GM12878 (cell line): ENCODE results near the gene DAGLA. TPM values are rescaled to one million over a fixed set of nuclear protein-coding genes. Genes with fewer than 3 reads are reported as not detected.

Experiments used
- ATAC-seq: fragments of 200-7000 bp; cut with Tn5 transposase; 3 replicates; pipeline ENCODE4 v1.9.1; 2020; ENCODE audit warnings: mild to moderate bottlenecking, moderate library complexity
- BruUV-seq: library from RNA; stranded (reverse); fragments of 400-500 nt; replicated peaks from 2 replicates; lab custom pipeline; 2021; lab: Mats Ljungman, UMichigan
- CTCF ChIA-PET: fragments of 300-600 bp; sonication (Branson Sonifier 250); formaldehyde crosslinking; extraction: SDS; loops from one replicate; lab custom pipeline; 2021; ENCODE audit warnings: inconsistent platforms; lab: Yijun Ruan, JAX
- POLR2A ChIA-PET: fragments of 350-600 bp; formaldehyde crosslinking; extraction: SDS; loops from one replicate; lab custom pipeline; 2021; ENCODE audit warnings: inconsistent platforms; lab: Charles Lee
- RAD21 ChIA-PET: fragments of 300-600 bp; sonication (Branson Sonifier 250); formaldehyde crosslinking; loops from one replicate; lab custom pipeline; 2023; ENCODE audit warnings: antibody characterized with exemption; ENCODE audit not compliant: unreplicated experiment; lab: Charles Lee
- SMC1A ChIA-PET: fragments of 300-600 bp; sonication (Branson Sonifier 250); formaldehyde crosslinking; loops from one replicate; lab custom pipeline; 2023; ENCODE audit not compliant: unreplicated experiment, uncharacterized antibody; lab: Charles Lee
- DNase-seq: peaks from one replicate; pipeline ENCODE4 v3.0.0-alpha.2; 2011; ENCODE audit warnings: low read depth, low spot score
- FAIRE-seq: peaks from 3 replicates; lab custom pipeline; 2011; peaks lifted over from hg19 to GRCh38; lab: Jason Lieb, UNC
- H2AFZ ChIP-seq: 2 replicates; pipeline ENCODE4 v1.6.0; 2011; ENCODE audit warnings: low read depth, low read length, control low read depth; ENCODE audit not compliant: control insufficient read depth
- H3K27ac ChIP-seq: 2 replicates; pipeline ENCODE4 v1.5.1; 2011; ENCODE audit warnings: control low read depth; ENCODE audit not compliant: control insufficient read depth, insufficient read depth
- H3K27me3 ChIP-seq, 2 experiments: replicated peaks in 1 of 2; 2 replicates each; pipeline versions ENCODE4 v1.6.0 to v1.6.1; 2011; ENCODE audit warnings: low read length in 1 of 2; ENCODE audit not compliant: control insufficient read depth in 2 of 2, insufficient read depth in 2 of 2
- H3K36me3 ChIP-seq, 2 experiments: 2 replicates each; pipeline ENCODE4 v1.5.1; 2011; ENCODE audit warnings: low read length in 1 of 2; ENCODE audit not compliant: control insufficient read depth in 2 of 2, insufficient read depth in 2 of 2
- H3K4me1 ChIP-seq: 2 replicates; pipeline ENCODE4 v1.6.1; 2011; ENCODE audit warnings: mild to moderate bottlenecking, low read length, moderate library complexity, mixed read lengths; ENCODE audit not compliant: control insufficient read depth, insufficient read depth
- H3K4me2 ChIP-seq: 2 replicates; pipeline ENCODE4 v1.6.0; 2011; ENCODE audit warnings: control low read depth; ENCODE audit not compliant: control insufficient read depth, insufficient read depth
- H3K4me3 ChIP-seq: fragments of 200-600 bp; sonication (generic); 2 replicates; pipeline ENCODE4 v1.5.1; 2016
- H3K79me2 ChIP-seq: 2 replicates; pipeline ENCODE4 v1.6.0; 2011; ENCODE audit warnings: low read length; ENCODE audit not compliant: control insufficient read depth, insufficient read depth
- H3K9ac ChIP-seq: 2 replicates; pipeline ENCODE4 v1.8.0; 2011; ENCODE audit warnings: low read length, control low read depth, mixed read lengths; ENCODE audit not compliant: control insufficient read depth, insufficient read depth
- H3K9me3 ChIP-seq: replicated peaks from 3 replicates; pipeline ENCODE4 v1.5.1; 2011; ENCODE audit warnings: mild to moderate bottlenecking, low read length; ENCODE audit not compliant: control insufficient read depth, insufficient read depth
- H4K20me1 ChIP-seq: 2 replicates; pipeline ENCODE4 v1.6.0; 2011; ENCODE audit not compliant: control insufficient read depth, insufficient read depth
- BMI1 ChIP-seq: fragments of 450-650 bp; IDR thresholded peaks from 2 replicates; pipeline ENCODE4 v1.6.1; 2016; ENCODE audit warnings: mild to moderate bottlenecking, moderate library complexity, borderline replicate concordance
- CHD1 ChIP-seq: IDR thresholded peaks from 2 replicates; pipeline ENCODE4 v1.6.1; 2012; ENCODE audit warnings: low read depth, low read length, improper control_type of control experiment
- ESRRA ChIP-seq: IDR thresholded peaks from 2 replicates; pipeline ENCODE4 v1.6.1; 2012; ENCODE audit warnings: mild to moderate bottlenecking, low read length, improper control_type of control experiment
- EZH2 ChIP-seq: IDR thresholded peaks from 2 replicates; pipeline ENCODE4 v1.6.1; 2012; ENCODE audit warnings: low read depth, mild to moderate bottlenecking, control low read depth, inconsistent platforms, low read length, borderline replicate concordance; ENCODE audit not compliant: control insufficient read depth
- FOS ChIP-seq: IDR thresholded peaks from 3 replicates; pipeline ENCODE4 v1.6.1; 2011; ENCODE audit warnings: borderline replicate concordance; ENCODE audit not compliant: insufficient read length; ENCODE audit errors: extremely low read depth
- MTA3 ChIP-seq: IDR thresholded peaks from 2 replicates; pipeline ENCODE4 v1.6.1; 2012; ENCODE audit warnings: low read length, inconsistent platforms, borderline replicate concordance
- MYB ChIP-seq: fragments of 150-350 bp; IDR thresholded peaks from 2 replicates; pipeline ENCODE4 v1.6.1; 2014; ENCODE audit warnings: mild to moderate bottlenecking, low read depth, low read length, borderline replicate concordance
- NFYA ChIP-seq: IDR thresholded peaks from 2 replicates; pipeline ENCODE4 v1.6.1; 2011; ENCODE audit warnings: low read depth, mild to moderate bottlenecking, low read length, improper control_type of control experiment, borderline replicate concordance
- NKRF ChIP-seq: fragments of 450-650 bp; conservative IDR thresholded peaks from 2 replicates; pipeline ENCODE4 v1.6.1; 2017; ENCODE audit warnings: mild to moderate bottlenecking, moderate library complexity
- PML ChIP-seq: IDR thresholded peaks from 2 replicates; pipeline ENCODE4 v1.6.1; 2012; ENCODE audit warnings: low read length, inconsistent platforms
- POLR2A ChIP-seq: IDR thresholded peaks from 2 replicates; pipeline ENCODE4 v1.6.1; 2011; ENCODE audit warnings: low read depth, mild to moderate bottlenecking, low read length
- POLR2AphosphoS2 ChIP-seq: IDR thresholded peaks from 2 replicates; pipeline ENCODE4 v1.6.1; 2011; ENCODE audit warnings: low read depth, mild to moderate bottlenecking, low read length, improper control_type of control experiment, moderate library complexity
- RBBP5 ChIP-seq: fragments of 200-600 bp; sonication (generic); conservative IDR thresholded peaks from 2 replicates; pipeline ENCODE4 v1.6.1; 2016
- RCOR1 ChIP-seq: conservative IDR thresholded peaks from 2 replicates; pipeline ENCODE4 v1.6.1; 2012; ENCODE audit warnings: low read depth, low read length, improper control_type of control experiment
- TCF7 ChIP-seq: IDR thresholded peaks from 2 replicates; pipeline ENCODE4 v1.6.1; 2014; ENCODE audit warnings: antibody characterized with exemption, borderline replicate concordance
- ZNF274 ChIP-seq: IDR thresholded peaks from one replicate; pipeline ENCODE4 v1.8.0; 2011; ENCODE audit not compliant: insufficient read length, insufficient read depth
- WGBS: methylation state at CpG from one replicate; pipeline ENCODE4 v1.1.6; 2016; ENCODE audit warnings: low lambda C conversion rate; ENCODE audit not compliant: insufficient replicate concordance, insufficient coverage; ENCODE audit errors: missing lambda C conversion rate; 5-methylcytosine and 5-hydroxymethylcytosine counted together
- in situ Hi-C: fragments of 300-500 bp; cut with MboI; formaldehyde crosslinking; loops from 9 replicates; pipeline ENCODE4 v1.14.3; 2018; ENCODE audit warnings: mixed read lengths
- intact Hi-C: fragments of 100-400 bp; cut with micrococcal nuclease; formaldehyde crosslinking; loops from one replicate; pipeline ENCODE4 v1.14.2; 2022; ENCODE audit not compliant: unreplicated experiment
- polyA plus RNA-seq, 11 experiments: library from polyadenylated mRNA; depleted of rRNA in 4 of 11; unstranded in 6 of 11; stranded (reverse) in 5 of 11; fragments of >200 nt; fragmentation: Nextera tagmentation in 4 of 11; fragmentation: Illumina TruSeq in 1 of 11; extraction: Ambion mirVana in 4 of 11; extraction: Trizol in 1 of 11; gene quantifications; 1 replicate in 1 of 11; 2 replicates in 10 of 11; pipeline versions ENCODE4 v1.2.1 to v1.2.3, GENCODE V29; 2011 to 2016; ENCODE audit warnings: inconsistent platforms in 2 of 11, missing spikeins in 2 of 11, low read depth in 1 of 11
- total RNA-seq, 4 experiments: library from RNA; depleted of rRNA in 3 of 4; stranded (reverse); fragments of >200 nt in 3 of 4; fragmentation: Illumina TruSeq in 1 of 4; extraction: Trizol in 1 of 4; gene quantifications; 2 replicates each; pipeline versions ENCODE4 v1.2.1 to v1.2.3, GENCODE V29; 2013 to 2021

The DAGLA gene
- total and polyA plus RNA-seq, 10 of the 15 experiments (the other 5 are each of a cell fraction or from before 2014, with no cell fraction given): 0.05 TPM; not detected in 9

GRCh38 chr11:61686066-61686465, 5.9 kb downstream of the DAGLA start:
- in situ Hi-C loops (no loop called here), intact Hi-C loops (no loop called here)
- CTCF ChIA-PET: interaction anchor here (0.6 kb wide), 1 partner anchor 1287 kb away, joined by 3 read pairs; no protein-coding TSS in a partner anchor
- Histone ChIP-seq H3K4me2 (no peak overlapping the region), H3K9ac (no peak overlapping the region), H3K27ac (no peak overlapping the region), H3K9me3 (no peaks in the 10 kb centered on the region), H3K79me2 (no peaks in the 10 kb centered on the region), H2AFZ (no peak overlapping the region), H3K27me3 (peaks cover 5 to 6% of the 10 kb centered on the region in 2 experiments), H3K36me3 (no peaks in the 10 kb centered on the region), H3K4me1 (no peaks in the 10 kb centered on the region), H4K20me1 (no peaks in the 10 kb centered on the region), H3K4me3 (no peak overlapping the region)
- POLR2A ChIA-PET: no interaction called here
- no peak for DNase-seq
- TF ChIP-seq BMI1: no peak
- no peak for TF ChIP-seq ESRRA
- TF ChIP-seq MYB: no peak
- RAD21 ChIA-PET: no interaction called here
- SMC1A ChIA-PET: no interaction called here
- FAIRE-seq: no peak
- 55% methylated on average over 8 of the region's 8 CpGs for WGBS
- no peak for ATAC-seq
- no TSS peak for BruUV-seq

DNA sequence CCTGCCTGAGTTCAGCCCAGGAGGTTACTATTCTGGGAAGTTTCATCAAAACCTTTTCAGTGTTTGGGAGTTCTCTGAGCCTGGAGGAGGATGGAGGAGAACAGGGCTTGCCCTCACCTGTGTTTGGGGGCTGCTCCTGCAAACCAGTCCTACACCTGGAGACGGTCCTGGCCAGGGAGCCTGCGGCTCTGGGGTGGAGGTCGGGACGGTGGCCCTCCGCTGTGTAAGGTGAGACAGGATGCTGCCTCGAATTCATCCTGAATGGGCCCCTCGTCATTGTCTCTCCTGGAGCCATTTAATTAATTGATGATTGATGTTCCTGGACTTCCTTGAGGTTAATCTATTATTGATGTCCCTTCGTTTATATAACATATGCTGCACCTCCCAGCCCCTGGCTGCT, 6.3 kb downstream of the DAGLA start:
- SMC1A ChIA-PET: no interaction called here
- Histone ChIP-seq H3K9ac (no peak overlapping the region), H3K79me2 (no peaks in the 10 kb centered on the region), H3K4me2 (no peak overlapping the region), H3K4me1 (no peaks in the 10 kb centered on the region), H2AFZ (no peak overlapping the region), H4K20me1 (no peaks in the 10 kb centered on the region), H3K27ac (no peak overlapping the region), H3K36me3 (no peaks in the 10 kb centered on the region), H3K9me3 (no peaks in the 10 kb centered on the region), H3K27me3 (peaks cover 2 to 6% of the 10 kb centered on the region in 2 experiments; a peak in 3 of 4 replicates)
- no TSS peak for BruUV-seq
- in situ Hi-C loops: no loop called here
- CTCF ChIA-PET: no interaction called here
- RAD21 ChIA-PET: no interaction called here
- WGBS: 24% methylated on average over 8 of the region's 8 CpGs
- no peak for DNase-seq
- intact Hi-C loops: no loop called here
- POLR2A ChIA-PET: no interaction called here
- ATAC-seq: no peak
- no peak for FAIRE-seq
- TF ChIP-seq RCOR1: no peak
- TF ChIP-seq ZNF274: no peak
- TF ChIP-seq NFYA: no peak
- no peak for TF ChIP-seq TCF7
- TF ChIP-seq RBBP5: no peak
- no peak for TF ChIP-seq FOS
- TF ChIP-seq POLR2AphosphoS2: no peak
- no peak for TF ChIP-seq EZH2
- no peak for TF ChIP-seq NKRF
- TF ChIP-seq PML: no peak
- TF ChIP-seq CHD1: no peak
- no peak for TF ChIP-seq MTA3
- TF ChIP-seq POLR2A: no peak
- TF ChIP-seq, all 136 proteins: peak for 0
- no peak overlapping the region for H3K4me3 ChIP-seq
